Measurements from ENCODE around the gene C2CD4D. TPM values are rescaled to one million over a fixed set of nuclear protein-coding genes. Genes with fewer than 3 reads are reported as not detected.
"Not testable (repeated sequence)": the region's sequence is repeated elsewhere in the genome, so short reads cannot be mapped to it uniquely, and the experiment has no call there.

C2CD4D gene
- total RNA-seq, 1 donor from 2014 or later = not detected

DNA sequence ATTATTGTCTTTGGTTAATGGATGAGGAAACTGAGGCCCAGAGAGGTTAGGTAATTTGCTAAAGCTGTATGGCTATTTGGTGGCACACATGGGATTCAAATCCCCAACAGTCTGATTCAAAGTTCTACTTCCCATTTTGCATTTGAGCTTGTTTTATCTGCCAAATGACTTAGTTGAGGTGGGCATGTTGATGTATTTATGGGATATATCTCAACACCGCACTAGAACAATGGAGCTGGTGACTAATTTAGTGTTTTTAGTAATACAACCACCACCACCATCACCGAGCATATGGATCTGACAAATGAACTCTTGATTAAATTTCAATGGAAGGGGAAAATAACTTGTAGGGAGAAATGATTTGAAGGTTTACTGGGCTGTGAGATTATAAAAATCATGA, 42.8 kb upstream of the C2CD4D start:
- TF ChIP-seq CTCF (IDR thresholded peaks at IDR 0.05) (no peak), POLR2AphosphoS5 (IDR thresholded peaks at IDR 0.05; ENCODE audit: insufficient read depth in 1 of 2, low read depth in 1 of 2) (no peak), POLR2A (IDR thresholded peaks at IDR 0.05) (no peak)
- Histone ChIP-seq H3K9me3 (no peaks in the 10 kb centered on the region), H3K4me3 (no peak overlapping the region), H3K4me1 (no peaks in the 10 kb centered on the region), H3K27me3 (no peaks in the 10 kb centered on the region), H3K27ac (no peak overlapping the region), H3K36me3 (peaks cover 0 to under 1% of the 10 kb centered on the region in 2 donors)
- no peak for DNase-seq (ENCODE audit: extremely low spot score in 2 of 2)
- intact Hi-C loops (cut with DNase I) = no loop called here

DNA sequence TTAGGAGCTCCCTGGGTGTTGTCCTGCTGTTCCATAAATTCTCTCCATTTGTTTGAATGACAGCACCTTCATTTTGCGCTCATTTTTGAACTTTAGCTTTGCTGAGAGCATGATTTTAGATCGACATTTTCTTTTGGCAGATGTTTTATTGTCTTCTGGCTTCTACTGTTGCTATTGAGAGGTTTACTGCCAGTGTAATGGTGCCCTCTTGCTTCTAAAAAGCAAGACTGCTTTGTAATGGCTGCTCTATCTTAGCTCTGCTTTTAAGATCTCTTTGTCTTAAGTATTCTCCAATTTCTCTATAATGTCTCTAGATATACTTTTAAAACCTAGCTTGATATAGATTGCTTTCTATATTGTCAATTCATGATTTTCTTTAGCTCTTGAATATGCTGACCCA, 41.9 kb upstream of the C2CD4D start:
- H3K36me3 ChIP-seq = no peaks in the 10 kb centered on the region
- H3K4me3 ChIP-seq = no peak overlapping the region
- no peak overlapping the region for H3K27ac ChIP-seq
- no peaks in the 10 kb centered on the region for H3K9me3 ChIP-seq
- DNase-seq (ENCODE audit: extremely low spot score in 2 of 2) = no peak
- no peaks in the 10 kb centered on the region for H3K27me3 ChIP-seq
- H3K4me1 ChIP-seq = no peaks in the 10 kb centered on the region
- no peak for TF ChIP-seq CTCF (IDR thresholded peaks at IDR 0.05)
- no peak for TF ChIP-seq POLR2A (IDR thresholded peaks at IDR 0.05)
- intact Hi-C loops (cut with DNase I) = no loop called here

- Histone ChIP-seq H3K27me3 (no peaks in the 10 kb centered on the region), H3K9me3 (no peaks in the 10 kb centered on the region), H3K4me1 (no peaks in the 10 kb centered on the region), H3K36me3 (no peaks in the 10 kb centered on the region), H3K27ac (no peak overlapping the region), H3K4me3 (no peak overlapping the region)
- DNase-seq (ENCODE audit: extremely low spot score in 2 of 2) = no peak
- TF ChIP-seq CTCF (IDR thresholded peaks at IDR 0.05) = no peak
- no peak for TF ChIP-seq POLR2AphosphoS5 (IDR thresholded peaks at IDR 0.05; ENCODE audit: insufficient read depth in 1 of 2, low read depth in 1 of 2)
- no peak for TF ChIP-seq POLR2A (IDR thresholded peaks at IDR 0.05)
- intact Hi-C loops (cut with DNase I) = no loop called here
Observed at GRCh38 chr1:151875419-151876097, 35.9 kb upstream of the C2CD4D start.

- H3K4me3 ChIP-seq; DNase-seq (ENCODE audit: extremely low spot score in 2 of 2); H3K9me3 ChIP-seq; H3K4me1 ChIP-seq; H3K27me3 ChIP-seq; H3K36me3 ChIP-seq; H3K27ac ChIP-seq; intact Hi-C loops (cut with DNase I): not testable (repeated sequence)
Observed at GRCh38 chr1:151872776-151873175, 33.2 kb upstream of the C2CD4D start.

- no peak for DNase-seq (ENCODE audit: extremely low spot score in 2 of 2)
- intact Hi-C loops (cut with DNase I) = no loop called here
- Histone ChIP-seq H3K4me3 (no peak overlapping the region), H3K27me3 (no peaks in the 10 kb centered on the region), H3K4me1 (no peaks in the 10 kb centered on the region), H3K9me3 (no peaks in the 10 kb centered on the region), H3K36me3 (no peaks in the 10 kb centered on the region), H3K27ac (no peak overlapping the region)
- no peak for TF ChIP-seq CTCF (IDR thresholded peaks at IDR 0.05)
- no peak for TF ChIP-seq POLR2A (IDR thresholded peaks at IDR 0.05)
- no peak for TF ChIP-seq POLR2AphosphoS5 (IDR thresholded peaks at IDR 0.05; ENCODE audit: insufficient read depth in 1 of 2, low read depth in 1 of 2)
Observed at GRCh38 chr1:151871284-151872030, 31.8 kb upstream of the C2CD4D start.
